ENCODE results near the gene SLC2A8.

Gene SLC2A8

GRCh38 chr9:127392976-127393375 is 4.0 kb upstream of the SLC2A8 start:
- DNase-seq (ENCODE audit: low read depth), result no peak
- TF ChIP-seq, protein P1, sequence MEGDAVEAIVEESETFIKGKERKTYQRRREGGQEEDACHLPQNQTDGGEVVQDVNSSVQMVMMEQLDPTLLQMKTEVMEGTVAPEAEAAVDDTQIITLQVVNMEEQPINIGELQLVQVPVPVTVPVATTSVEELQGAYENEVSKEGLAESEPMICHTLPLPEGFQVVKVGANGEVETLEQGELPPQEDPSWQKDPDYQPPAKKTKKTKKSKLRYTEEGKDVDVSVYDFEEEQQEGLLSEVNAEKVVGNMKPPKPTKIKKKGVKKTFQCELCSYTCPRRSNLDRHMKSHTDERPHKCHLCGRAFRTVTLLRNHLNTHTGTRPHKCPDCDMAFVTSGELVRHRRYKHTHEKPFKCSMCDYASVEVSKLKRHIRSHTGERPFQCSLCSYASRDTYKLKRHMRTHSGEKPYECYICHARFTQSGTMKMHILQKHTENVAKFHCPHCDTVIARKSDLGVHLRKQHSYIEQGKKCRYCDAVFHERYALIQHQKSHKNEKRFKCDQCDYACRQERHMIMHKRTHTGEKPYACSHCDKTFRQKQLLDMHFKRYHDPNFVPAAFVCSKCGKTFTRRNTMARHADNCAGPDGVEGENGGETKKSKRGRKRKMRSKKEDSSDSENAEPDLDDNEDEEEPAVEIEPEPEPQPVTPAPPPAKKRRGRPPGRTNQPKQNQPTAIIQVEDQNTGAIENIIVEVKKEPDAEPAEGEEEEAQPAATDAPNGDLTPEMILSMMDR (IDR thresholded peaks at IDR 0.05; ENCODE audit: low read length, missing control alignments), result no peak
- H3K4me3 ChIP-seq (replicated peaks; ENCODE audit: low read depth, low read length), result no peak overlapping the region

- TF ChIP-seq, protein P1 (IDR thresholded peaks at IDR 0.05; ENCODE audit: low read length, missing control alignments), result peak; percentile 42
- DNase-seq (ENCODE audit: low read depth), result peak; percentile 57
Observed at GRCh38 chr9:127393645-127394044, 3.3 kb upstream of the SLC2A8 start.

DNA sequence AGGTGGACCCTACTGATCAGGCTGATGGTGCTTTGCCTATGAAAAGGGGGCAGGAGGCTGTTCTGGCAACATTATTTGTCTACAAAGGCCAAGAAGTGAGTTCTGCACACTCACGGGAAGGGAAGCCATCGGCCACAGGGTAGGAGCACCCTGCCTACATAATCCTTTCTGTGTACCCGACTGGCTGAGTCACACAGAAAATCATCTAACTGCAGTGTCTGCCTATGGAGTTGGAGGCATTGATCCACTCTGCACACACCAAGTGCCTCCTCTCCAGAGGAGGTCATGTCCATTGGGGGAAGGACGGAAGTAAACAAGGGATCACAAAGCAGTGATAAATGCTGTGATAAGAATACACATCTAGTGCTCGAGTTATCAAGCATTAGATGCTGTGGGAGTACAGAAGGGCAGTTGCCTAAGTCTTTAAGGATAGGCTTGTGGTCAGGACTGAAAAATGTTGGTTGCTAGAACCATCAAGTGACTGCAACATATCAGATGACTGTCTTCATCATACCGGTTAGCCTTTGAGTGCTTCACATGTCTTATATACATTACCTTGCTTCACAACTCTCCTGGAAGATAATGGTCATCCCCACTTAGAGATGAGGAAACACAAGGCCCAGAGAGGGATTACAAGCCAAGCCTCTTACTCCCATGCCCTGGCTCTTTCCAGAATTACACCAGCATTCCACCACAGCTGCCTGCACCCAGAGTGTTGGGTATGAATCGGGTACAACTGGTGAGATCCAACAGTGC is 1.3 kb upstream of the SLC2A8 start:
- H3K4me3 ChIP-seq (replicated peaks; ENCODE audit: low read depth, low read length), result no peak overlapping the region
- DNase-seq (ENCODE audit: low read depth), result no peak
- TF ChIP-seq, protein P1 (IDR thresholded peaks at IDR 0.05; ENCODE audit: low read length, missing control alignments), result no peak

More at GRCh38 chr9:127393645-127394044, 3.3 kb upstream of the SLC2A8 start:
- no peak overlapping the region for H3K4me3 ChIP-seq (replicated peaks; ENCODE audit: low read depth, low read length)

DNA sequence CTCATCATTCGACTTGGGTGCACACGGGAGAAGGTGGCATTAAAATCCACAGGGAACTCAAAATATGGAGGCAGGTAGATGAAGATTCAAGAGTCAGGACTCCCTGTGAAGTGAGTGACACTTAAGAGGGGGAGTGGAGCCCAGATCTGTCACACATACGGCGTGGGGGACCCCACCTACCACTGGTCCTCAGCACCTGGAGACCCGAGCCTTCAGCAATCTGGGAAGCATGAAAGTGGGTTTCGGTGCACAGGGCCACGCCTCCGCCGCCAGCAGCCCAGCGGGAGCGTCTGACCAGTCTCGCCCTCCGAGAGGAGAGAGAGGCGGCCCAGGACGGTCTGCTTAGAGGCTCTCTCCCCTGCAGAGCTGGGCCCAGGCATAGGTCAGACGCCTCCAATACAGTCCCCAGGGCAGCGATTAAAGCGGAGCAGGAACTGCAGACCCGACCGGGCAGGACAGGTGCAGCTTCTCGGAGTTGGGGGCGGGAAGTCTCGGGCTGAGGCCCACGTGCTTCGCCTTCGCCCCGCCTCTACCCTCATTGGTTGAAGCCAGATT is 639 bp upstream of the SLC2A8 start:
- TF ChIP-seq, protein P1 (IDR thresholded peaks at IDR 0.05; ENCODE audit: low read length, missing control alignments), result no peak
- H3K4me3 ChIP-seq (replicated peaks; ENCODE audit: low read depth, low read length), result peak overlapping the region; percentile 25
- DNase-seq (ENCODE audit: low read depth), result no peak

DNA sequence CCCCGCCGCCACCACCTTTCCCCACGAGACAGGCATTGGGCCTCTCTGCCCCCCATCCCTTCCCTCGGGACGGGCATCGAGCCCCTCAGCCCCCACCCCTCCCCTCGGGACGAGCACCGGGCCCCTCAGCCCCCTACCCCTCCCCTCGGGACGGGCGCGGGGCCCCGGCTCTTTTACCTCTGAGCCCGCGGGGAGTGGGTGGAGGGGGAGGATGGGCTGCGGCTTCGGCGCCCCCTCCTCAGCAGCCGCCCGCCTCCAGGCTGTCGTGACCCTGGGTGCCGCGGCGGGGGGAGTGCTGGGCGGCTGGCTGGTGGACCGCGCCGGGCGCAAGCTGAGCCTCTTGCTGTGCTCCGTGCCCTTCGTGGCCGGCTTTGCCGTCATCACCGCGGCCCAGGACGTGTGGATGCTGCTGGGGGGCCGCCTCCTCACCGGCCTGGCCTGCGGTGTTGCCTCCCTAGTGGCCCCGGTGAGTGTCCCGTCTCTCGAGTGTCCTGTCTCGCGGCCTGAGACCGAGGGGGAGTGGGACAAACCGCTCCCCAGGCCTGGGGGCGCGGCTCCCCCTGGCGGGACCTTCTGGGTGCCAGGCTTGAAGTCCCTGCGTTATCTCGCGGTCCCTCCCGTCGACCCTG is 791 bp downstream of the SLC2A8 start:
- DNase-seq (ENCODE audit: low read depth), result peak; percentile 20
- TF ChIP-seq, protein P1 (IDR thresholded peaks at IDR 0.05; ENCODE audit: low read length, missing control alignments), result peak; percentile 36
- peak overlapping the region; percentile 54 for H3K4me3 ChIP-seq (replicated peaks; ENCODE audit: low read depth, low read length)

GRCh38 chr9:127398275-127398647 is 1.3 kb downstream of the SLC2A8 start:
- peak overlapping the region; percentile 54 for H3K4me3 ChIP-seq (replicated peaks; ENCODE audit: low read depth, low read length)
- TF ChIP-seq, protein P1 (IDR thresholded peaks at IDR 0.05; ENCODE audit: low read length, missing control alignments), result no peak
- DNase-seq (ENCODE audit: low read depth), result no peak

Measured in fibroblast of pulmonary artery (primary cell).